Neuronal stem cell (in vitro differentiated cells): ENCODE measurements around the gene SPHK2.

Source experiments
- DNase-seq: peaks from one replicate; pipeline ENCODE4 v3.0.0-alpha.2; 2013; ENCODE audit warnings: low spot score
- H2AFZ ChIP-seq: one replicate; pipeline ENCODE4 v1.6.1; 2013; ENCODE audit warnings: mild to moderate bottlenecking, low read length, inconsistent platforms
- H2AK5ac ChIP-seq: 2 replicates; pipeline ENCODE4 v1.6.1; 2013; ENCODE audit warnings: low read depth, mild to moderate bottlenecking, inconsistent platforms, low read length, moderate library complexity, mixed read lengths
- H2BK120ac ChIP-seq: 2 replicates; pipeline ENCODE4 v1.6.1; 2013; ENCODE audit warnings: low read depth, mild to moderate bottlenecking, inconsistent platforms, low read length, moderate library complexity, mixed read lengths
- H2BK12ac ChIP-seq: one replicate; pipeline ENCODE4 v1.6.1; 2013; ENCODE audit warnings: low read length, inconsistent platforms
- H2BK15ac ChIP-seq: 2 replicates; pipeline ENCODE4 v1.6.1; 2013; ENCODE audit warnings: mild to moderate bottlenecking, low read length, inconsistent platforms, mixed read lengths
- H2BK5ac ChIP-seq: one replicate; pipeline ENCODE4 v1.6.1; 2013; ENCODE audit warnings: inconsistent platforms, mild to moderate bottlenecking, low read length, moderate library complexity
- H3K14ac ChIP-seq: one replicate; pipeline ENCODE4 v1.6.1; 2013; ENCODE audit warnings: low read length, inconsistent platforms
- H3K18ac ChIP-seq: 2 replicates; pipeline ENCODE4 v1.6.1; 2013; ENCODE audit warnings: low read length, inconsistent platforms
- H3K23ac ChIP-seq: 2 replicates; pipeline ENCODE4 v1.6.1; 2013; ENCODE audit warnings: low read depth, mild to moderate bottlenecking, mixed read lengths, low read length, inconsistent platforms; ENCODE audit not compliant: poor library complexity
- H3K27ac ChIP-seq: replicated peaks from 3 replicates; pipeline ENCODE4 v1.5.1; 2013; ENCODE audit warnings: low read length, inconsistent platforms
- H3K27me3 ChIP-seq, 3 experiments: 2 replicates each; pipeline ENCODE4 v1.6.1; 2013; ENCODE audit warnings: low read length in 3 of 3, mild to moderate bottlenecking in 2 of 3, inconsistent platforms in 1 of 3, low read depth in 1 of 3, mixed read lengths in 1 of 3, moderate library complexity in 1 of 3; ENCODE audit not compliant: control insufficient read depth in 3 of 3, insufficient read depth in 3 of 3
- H3K36me3 ChIP-seq, 2 donors: replicated peaks in 1 of 2; 2 replicates each; pipeline ENCODE4 v1.6.1; 2013; ENCODE audit warnings: low read length in 2 of 2; ENCODE audit not compliant: control insufficient read depth in 2 of 2, insufficient read depth in 2 of 2
- H3K4ac ChIP-seq: 2 replicates; pipeline ENCODE4 v1.6.1; 2013; ENCODE audit warnings: inconsistent platforms, mild to moderate bottlenecking, low read length, moderate library complexity
- H3K4me1 ChIP-seq, 2 donors: 1 replicate in 1 of 2; 2 replicates in 1 of 2; pipeline ENCODE4 v1.6.1; 2013; ENCODE audit warnings: low read length in 2 of 2, low read depth in 1 of 2; ENCODE audit not compliant: control insufficient read depth in 2 of 2, insufficient read depth in 1 of 2
- H3K4me2 ChIP-seq: one replicate; pipeline ENCODE4 v1.6.1; 2013; ENCODE audit warnings: mild to moderate bottlenecking, low read length, inconsistent platforms; ENCODE audit not compliant: insufficient read depth, poor library complexity, severe bottlenecking
- H3K4me3 ChIP-seq, 2 donors: 2 replicates each; pipeline ENCODE4 v1.5.1; 2013; ENCODE audit warnings: low read length in 2 of 2, mild to moderate bottlenecking in 2 of 2, inconsistent platforms in 1 of 2, moderate library complexity in 1 of 2
- H3K79me1 ChIP-seq: one replicate; pipeline ENCODE4 v1.6.1; 2013; ENCODE audit warnings: low read depth, mild to moderate bottlenecking, inconsistent platforms, low read length, moderate library complexity
- H3K9ac ChIP-seq: one replicate; pipeline ENCODE4 v1.6.1; 2013; ENCODE audit warnings: mild to moderate bottlenecking, low read depth, low read length, inconsistent platforms; ENCODE audit not compliant: poor library complexity
- H3K9me3 ChIP-seq, 2 donors: replicated peaks in 1 of 2; 2 replicates each; pipeline versions ENCODE3 to v1.6.1; 2013; ENCODE audit warnings: low read length in 2 of 2, mild to moderate bottlenecking in 2 of 2, inconsistent platforms in 1 of 2, low read depth in 1 of 2, mixed read lengths in 1 of 2, moderate library complexity in 1 of 2; ENCODE audit not compliant: control insufficient read depth in 2 of 2, insufficient read depth in 1 of 2
- H4K8ac ChIP-seq: one replicate; pipeline ENCODE4 v1.6.1; 2013; ENCODE audit warnings: low read depth, mild to moderate bottlenecking, inconsistent platforms, low read length, moderate library complexity
- H4K91ac ChIP-seq: one replicate; pipeline ENCODE4 v1.6.1; 2013; ENCODE audit warnings: low read length, low read depth, mild to moderate bottlenecking, inconsistent platforms; ENCODE audit not compliant: poor library complexity
- WGBS, 2 donors: extraction: QIAGEN DNeasy Blood & Tissue Kit; methylation state at CpG; one replicate each; pipeline ENCODE4 v1.1.7; 2013; ENCODE audit warnings: missing lambda C conversion rate in 2 of 2, mixed read lengths in 1 of 2; ENCODE audit not compliant: insufficient read length in 2 of 2, insufficient replicate concordance in 1 of 2; ENCODE audit errors: extremely low coverage in 2 of 2; 5-methylcytosine and 5-hydroxymethylcytosine counted together

SPHK2 gene

GRCh38 chr19:48646722-48647216, 27.5 kb downstream of the SPHK2 start:
- H2BK15ac ChIP-seq, result no peak overlapping the region
- H2AFZ ChIP-seq, result peak overlapping the region; percentile 99
- no peak overlapping the region for H2AK5ac ChIP-seq
- no peak overlapping the region for H3K9ac ChIP-seq
- H3K4me3 ChIP-seq, result no peak overlapping the region
- H2BK120ac ChIP-seq, result no peak overlapping the region
- no peak overlapping the region for H3K4ac ChIP-seq
- no peak overlapping the region for H3K14ac ChIP-seq
- H2BK12ac ChIP-seq, result no peak overlapping the region
- no peak for DNase-seq
- H3K79me1 ChIP-seq, result peaks cover 9% of the 10 kb centered on the region
- H4K91ac ChIP-seq, result no peak overlapping the region
- H3K4me1 ChIP-seq, result peaks cover 10 to 17% of the 10 kb centered on the region in 2 donors
- H3K18ac ChIP-seq, result no peak overlapping the region
- no CpG with 5 or more reads among the region's 10 CpGs for WGBS, 2 donors
- H3K4me2 ChIP-seq, result no peak overlapping the region
- no peaks in the 10 kb centered on the region for H3K27me3 ChIP-seq
- H2BK5ac ChIP-seq, result no peak overlapping the region
- H3K23ac ChIP-seq, result no peak overlapping the region
- H3K9me3 ChIP-seq, result no peaks in the 10 kb centered on the region
- no peak overlapping the region for H3K27ac ChIP-seq
- no peak overlapping the region for H4K8ac ChIP-seq
- no peaks in the 10 kb centered on the region for H3K36me3 ChIP-seq

GRCh38 chr19:48648134-48648533, 28.8 kb downstream of the SPHK2 start:
- H3K4me3 ChIP-seq, result no peak overlapping the region
- no peak overlapping the region for H2BK5ac ChIP-seq
- H3K9me3 ChIP-seq, result no peaks in the 10 kb centered on the region
- H3K27me3 ChIP-seq, result no peaks in the 10 kb centered on the region
- H4K91ac ChIP-seq, result no peak overlapping the region
- no peak overlapping the region for H3K27ac ChIP-seq
- H3K4me1 ChIP-seq, result peaks cover 10 to 17% of the 10 kb centered on the region in 2 donors
- no peak overlapping the region for H2BK15ac ChIP-seq
- no peak overlapping the region for H2AK5ac ChIP-seq
- WGBS, 2 donors, result no CpG with 5 or more reads among the region's 2 CpGs
- H2BK12ac ChIP-seq, result no peak overlapping the region
- H3K79me1 ChIP-seq, result peaks cover 9% of the 10 kb centered on the region
- H3K36me3 ChIP-seq, result no peaks in the 10 kb centered on the region
- no peak overlapping the region for H2BK120ac ChIP-seq
- H3K18ac ChIP-seq, result no peak overlapping the region
- no peak overlapping the region for H2AFZ ChIP-seq
- H3K4ac ChIP-seq, result no peak overlapping the region
- H3K14ac ChIP-seq, result no peak overlapping the region
- no peak for DNase-seq
- H3K9ac ChIP-seq, result no peak overlapping the region
- no peak overlapping the region for H3K23ac ChIP-seq
- no peak overlapping the region for H4K8ac ChIP-seq
- H3K4me2 ChIP-seq, result no peak overlapping the region

GRCh38 chr19:48650974-48651682, 31.8 kb downstream of the SPHK2 start:
- Histone ChIP-seq H3K9me3 (no peaks in the 10 kb centered on the region), H3K18ac (no peak overlapping the region), H3K23ac (no peak overlapping the region), H3K4me2 (no peak overlapping the region), H3K27ac (no peak overlapping the region), H2BK5ac (no peak overlapping the region), H2BK12ac (no peak overlapping the region), H3K36me3 (no peaks in the 10 kb centered on the region), H3K4me3 (no peak overlapping the region), H3K27me3 (no peaks in the 10 kb centered on the region), H2BK15ac (peak overlapping the region; percentile 49), H4K91ac (no peak overlapping the region), H3K9ac (peak overlapping the region; percentile 4), H3K4ac (no peak overlapping the region), H3K79me1 (no peaks in the 10 kb centered on the region), H3K14ac (no peak overlapping the region), H4K8ac (no peak overlapping the region), H2AFZ (no peak overlapping the region), H2BK120ac (no peak overlapping the region), H2AK5ac (peak overlapping the region; percentile 46), H3K4me1 (peaks cover 2% of the 10 kb centered on the region in 2 donors)
- no peak for DNase-seq
- no CpG with 5 or more reads among the region's 12 CpGs for WGBS, 2 donors

- H3K27me3 ChIP-seq, result no peaks in the 10 kb centered on the region
- H4K91ac ChIP-seq, result no peak overlapping the region
- no peaks in the 10 kb centered on the region for H3K79me1 ChIP-seq
- peak overlapping the region; percentile 27 for H3K18ac ChIP-seq
- H3K36me3 ChIP-seq, result no peaks in the 10 kb centered on the region
- no peak overlapping the region for H2BK120ac ChIP-seq
- peaks cover 1 to 2% of the 10 kb centered on the region in 2 donors for H3K4me1 ChIP-seq
- H3K4me2 ChIP-seq, result no peak overlapping the region
- no peak overlapping the region for H3K23ac ChIP-seq
- peak overlapping the region; percentile 25 for H2AK5ac ChIP-seq
- no CpG with 5 or more reads among the region's 5 CpGs for WGBS, 2 donors
- no peak overlapping the region for H2BK12ac ChIP-seq
- H3K27ac ChIP-seq, result no peak overlapping the region
- H3K4me3 ChIP-seq, result no peak overlapping the region
- H2AFZ ChIP-seq, result no peak overlapping the region
- DNase-seq, result no peak
- H3K14ac ChIP-seq, result no peak overlapping the region
- no peaks in the 10 kb centered on the region for H3K9me3 ChIP-seq
- H4K8ac ChIP-seq, result no peak overlapping the region
- no peak overlapping the region for H3K4ac ChIP-seq
- H2BK15ac ChIP-seq, result no peak overlapping the region
- no peak overlapping the region for H3K9ac ChIP-seq
- no peak overlapping the region for H2BK5ac ChIP-seq
Measured at GRCh38 chr19:48651683-48652048, 32.4 kb downstream of the SPHK2 start.
